ENCODE data around the gene VGLL2. TPM values are rescaled to one million over a fixed set of nuclear protein-coding genes. Genes with fewer than 3 reads are reported as not detected.

Gene VGLL2
- total and polyA plus RNA-seq, 2 of the 13 experiments (the other 11 are each of a cell fraction or from before 2014, with no cell fraction given), result not detected

DNA sequence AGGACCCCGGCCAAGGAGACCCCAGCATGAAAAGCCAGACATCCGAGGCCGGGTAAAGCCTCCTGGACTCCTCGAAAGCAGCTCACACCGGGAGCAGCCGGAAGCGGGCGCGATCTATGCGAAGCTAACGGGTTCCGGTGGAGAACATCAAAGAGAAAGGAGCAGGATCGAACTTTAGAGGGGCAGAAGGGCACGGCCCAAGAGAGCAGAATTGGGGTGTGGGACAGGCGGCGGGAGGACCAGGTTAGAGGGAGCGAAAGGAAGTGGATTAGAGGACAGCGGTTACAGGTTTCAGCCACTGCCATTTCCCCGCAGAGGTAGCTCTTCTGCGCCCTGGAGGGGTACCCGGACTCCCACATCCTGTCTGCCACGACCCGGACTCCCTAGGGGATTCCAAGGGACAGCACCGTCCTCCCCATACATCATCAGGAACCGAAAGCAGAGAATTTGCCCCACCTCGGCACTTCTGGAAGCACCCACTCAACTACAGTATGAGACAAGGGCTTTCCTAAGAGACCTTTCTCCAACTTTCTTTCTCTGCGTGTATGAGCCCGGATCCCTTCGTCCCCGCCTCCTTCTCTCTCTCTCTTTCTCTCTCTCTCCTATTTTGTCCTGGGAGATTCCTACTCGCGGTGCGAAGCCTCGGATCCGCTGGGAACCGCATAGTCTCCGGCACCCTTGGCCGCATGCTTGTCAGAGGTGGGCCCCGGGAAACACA, 507 bp upstream of the VGLL2 start:
- no peak for DNase-seq (ENCODE audit: low spot score)
- no peak for FAIRE-seq
- Histone ChIP-seq H3K4me3 (replicated peaks in 1 of 3; ENCODE audit: insufficient read depth in 1 of 3, low read depth in 2 of 3, low read length in 3 of 3) (peak overlapping the region in 1 of 3 experiments; percentile 59; a peak in 2 of 6 replicates), H3K27ac (ENCODE audit: extremely low read length, insufficient read depth, low read length) (no peak overlapping the region), H3K4me2 (ENCODE audit: low read depth, low read length) (peak overlapping the region; percentile 60), H3K9ac (ENCODE audit: insufficient read depth, low read depth, low read length) (no peak overlapping the region), H4K20me1 (ENCODE audit: insufficient read depth, low read length) (no peaks in the 10 kb centered on the region), H3K27me3 (ENCODE audit: control insufficient read depth in 1 of 2, insufficient read depth in 2 of 2, low read length in 2 of 2) (peaks cover 18 to 73% of the 10 kb centered on the region in 2 experiments), H3K36me3 (replicated peaks in 1 of 2; ENCODE audit: control insufficient read depth in 1 of 2, insufficient read depth in 2 of 2, low read length in 2 of 2) (no peaks in the 10 kb centered on the region), H3K4me1 (ENCODE audit: insufficient read depth, low read length) (peaks cover 19% of the 10 kb centered on the region), H3K9me3 (ENCODE audit: low read length) (no peaks in the 10 kb centered on the region), H3K79me2 (ENCODE audit: insufficient read depth, low read length) (no peaks in the 10 kb centered on the region), H2AFZ (ENCODE audit: low read length) (peak overlapping the region; percentile 4)
- in situ Hi-C loops (cut with HindIII; ENCODE audit: extremely low pct_ligation_motif_present, low pct_unique_long_range_greater_than_20kb), result no loop called here
- intact Hi-C loops (cut with micrococcal nuclease; ENCODE audit: unreplicated experiment), result no loop called here
- POLR2A ChIA-PET, result no interaction called here
- ATAC-seq, result peak; percentile 61
- no TSS peak for BruUV-seq (replicated peaks)
- peak; percentile 99 for TF ChIP-seq CBX2 (IDR thresholded peaks at IDR 0.05; ENCODE audit: low read depth, low read length)
- peak; percentile 95 for TF ChIP-seq CBX2 (CRISPR knock-in tag; IDR thresholded peaks at IDR 0.05; ENCODE audit: low read depth)
- peak; percentile 67 for TF ChIP-seq ZFP36 (IDR thresholded peaks at IDR 0.05; ENCODE audit: borderline replicate concordance, low read depth, low read length, partially characterized antibody)
- peak; percentile 89 for TF ChIP-seq BCL6 (CRISPR knock-in tag; IDR thresholded peaks at IDR 0.05)
- TF ChIP-seq ZNF572 (CRISPR knock-in tag; IDR thresholded peaks at IDR 0.05), result no peak
- TF ChIP-seq ZNF263 (CRISPR knock-in tag; IDR thresholded peaks at IDR 0.05), result peak; percentile 34; the same call in 1 of the 2 replicates
- no peak for TF ChIP-seq ZNF235 (CRISPR knock-in tag; IDR thresholded peaks at IDR 0.05; ENCODE audit: borderline replicate concordance)
- TF ChIP-seq, protein P1, sequence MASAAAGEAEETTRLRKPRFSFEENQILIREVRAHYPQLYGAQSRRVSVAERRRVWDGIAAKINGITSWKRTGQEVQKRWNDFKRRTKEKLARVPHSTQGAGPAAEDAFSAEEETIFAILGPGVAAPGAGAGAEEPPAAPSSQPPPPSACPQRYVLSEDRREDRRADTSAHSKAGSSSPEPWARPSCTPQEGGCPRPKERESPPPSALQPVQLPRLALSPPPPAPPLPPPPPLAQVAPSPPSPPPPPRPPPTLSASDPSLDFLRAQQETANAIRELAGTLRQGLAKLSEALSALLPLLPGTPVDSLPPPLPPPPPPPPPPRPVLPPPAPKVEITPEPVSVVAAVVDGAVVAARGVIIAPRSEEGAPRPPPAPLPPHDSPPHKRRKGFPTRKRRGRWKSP (CRISPR knock-in tag; IDR thresholded peaks at IDR 0.05), result peak; percentile 14; the same call in 1 of the 2 replicates
- TF ChIP-seq GABPB1 (CRISPR knock-in tag; IDR thresholded peaks at IDR 0.05), result peak; percentile 31; the same call in 1 of the 2 replicates
- no peak for TF ChIP-seq GABPA (IDR thresholded peaks at IDR 0.05; ENCODE audit: low read depth, low read length)
- TF ChIP-seq GABPA (CRISPR knock-in tag; IDR thresholded peaks at IDR 0.05; ENCODE audit: low read depth), result peak; percentile 60
- TF ChIP-seq ZNF552 (CRISPR knock-in tag; IDR thresholded peaks at IDR 0.05; ENCODE audit: borderline replicate concordance), result 0 out of 2 replicates have a peak, but pooled peaks have one; percentile 16
- TF ChIP-seq RNF2 (conservative IDR thresholded peaks at IDR 0.05; ENCODE audit: low read depth), result peak; percentile 94
- no peak for TF ChIP-seq BORCS8-MEF2B (CRISPR knock-in tag; IDR thresholded peaks at IDR 0.05)
- TF ChIP-seq EZH2 (conservative IDR thresholded peaks at IDR 0.05; ENCODE audit: low read depth, low read length), result 0 out of 2 replicates have a peak, but pooled peaks have one; percentile 93
- WGBS (ENCODE audit: low lambda C conversion rate), result 10% methylated on average over 32 of the region's 39 CpGs
- CTCF ChIA-PET (ENCODE audit: low intra/inter-chr PET ratio, low total read pairs), result no interaction called here
